Head of caudate nucleus (tissue), 42 donors: ENCODE data around the gene HOXA9.

Source experiments
- DNase-seq, 42 donors: peaks; one replicate each; pipeline versions ENCODE4 v3.0.0 to v3.0.0-alpha.2; 2020 to 2021; ENCODE audit warnings: mixed read lengths in 7 of 42
- intact Hi-C: fragments of 100-400 bp; cut with DNase I; formaldehyde crosslinking; loops from one replicate; pipeline ENCODE4 v1.15.0; 2022

HOXA9 gene

GRCh38 chr7:27128034-27128433 lies 37.3 kb downstream of the HOXA9 start:
- intact Hi-C loops = loop anchor here (10.0 kb wide), 1 partner anchor 273 kb away; no protein-coding TSS in a partner anchor
- DNase-seq = no peak

DNA sequence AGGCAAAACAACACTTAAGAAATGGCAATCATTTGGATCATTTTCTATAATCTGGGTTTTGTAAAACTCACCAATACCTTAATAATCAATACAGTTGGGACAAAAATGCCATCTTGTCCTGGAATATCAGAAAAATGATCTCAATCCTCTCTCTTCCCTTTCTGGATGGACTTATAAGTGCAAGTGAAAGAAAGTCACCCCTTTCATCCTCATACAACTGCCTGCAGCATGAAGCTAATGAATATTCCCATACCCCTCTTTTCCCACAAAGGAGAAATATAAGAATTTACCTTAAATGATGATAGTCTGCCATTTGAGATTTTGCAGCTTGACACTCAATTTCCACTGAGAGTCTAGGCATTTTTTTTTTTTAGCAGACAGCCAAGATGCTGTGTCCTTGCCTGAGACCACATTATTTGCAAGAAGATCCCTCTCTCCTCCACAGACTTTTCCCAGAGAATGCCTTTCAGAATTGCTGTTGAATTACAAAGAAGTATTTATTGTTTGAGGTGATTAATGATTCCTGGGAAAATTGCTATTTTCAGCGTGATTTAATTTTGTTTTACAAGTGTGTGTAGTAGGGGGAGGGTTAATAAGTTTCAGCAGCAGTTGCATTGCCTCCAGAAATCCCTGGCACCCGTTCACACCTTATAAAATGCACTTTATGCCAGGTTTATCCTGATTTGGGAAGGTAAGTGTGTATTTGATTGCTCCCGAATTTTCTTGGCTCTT lies 38.6 kb downstream of the HOXA9 start:
- no peak for DNase-seq
- intact Hi-C loops = loop anchor here (10.0 kb wide), 1 partner anchor 272 kb away; no protein-coding TSS in a partner anchor

- DNase-seq = no peak
- intact Hi-C loops = loop anchor here (10.0 kb wide), 1 partner anchor 271 kb away; no protein-coding TSS in a partner anchor
These were observed 39.3 kb downstream of the HOXA9 start for GRCh38 chr7:27125986-27126394.

GRCh38 chr7:27124902-27125689 lies 40.2 kb downstream of the HOXA9 start:
- intact Hi-C loops = loop anchor here (10.0 kb wide), 1 partner anchor 270 kb away; no protein-coding TSS in a partner anchor
- no peak for DNase-seq

- intact Hi-C loops = loop anchor here (10.0 kb wide), 1 partner anchor 269 kb away; no protein-coding TSS in a partner anchor
- DNase-seq = no peak
These were observed 41.0 kb downstream of the HOXA9 start for GRCh38 chr7:27124096-27124901.

GRCh38 chr7:27123477-27124053 lies 41.8 kb downstream of the HOXA9 start:
- intact Hi-C loops = loop anchor here (10.0 kb wide), 1 partner anchor 269 kb away; no protein-coding TSS in a partner anchor
- no peak for DNase-seq

GRCh38 chr7:27123007-27123476 lies 42.3 kb downstream of the HOXA9 start:
- intact Hi-C loops = loop anchor here (10.0 kb wide), 1 partner anchor 268 kb away; no protein-coding TSS in a partner anchor
- no peak for DNase-seq

DNA sequence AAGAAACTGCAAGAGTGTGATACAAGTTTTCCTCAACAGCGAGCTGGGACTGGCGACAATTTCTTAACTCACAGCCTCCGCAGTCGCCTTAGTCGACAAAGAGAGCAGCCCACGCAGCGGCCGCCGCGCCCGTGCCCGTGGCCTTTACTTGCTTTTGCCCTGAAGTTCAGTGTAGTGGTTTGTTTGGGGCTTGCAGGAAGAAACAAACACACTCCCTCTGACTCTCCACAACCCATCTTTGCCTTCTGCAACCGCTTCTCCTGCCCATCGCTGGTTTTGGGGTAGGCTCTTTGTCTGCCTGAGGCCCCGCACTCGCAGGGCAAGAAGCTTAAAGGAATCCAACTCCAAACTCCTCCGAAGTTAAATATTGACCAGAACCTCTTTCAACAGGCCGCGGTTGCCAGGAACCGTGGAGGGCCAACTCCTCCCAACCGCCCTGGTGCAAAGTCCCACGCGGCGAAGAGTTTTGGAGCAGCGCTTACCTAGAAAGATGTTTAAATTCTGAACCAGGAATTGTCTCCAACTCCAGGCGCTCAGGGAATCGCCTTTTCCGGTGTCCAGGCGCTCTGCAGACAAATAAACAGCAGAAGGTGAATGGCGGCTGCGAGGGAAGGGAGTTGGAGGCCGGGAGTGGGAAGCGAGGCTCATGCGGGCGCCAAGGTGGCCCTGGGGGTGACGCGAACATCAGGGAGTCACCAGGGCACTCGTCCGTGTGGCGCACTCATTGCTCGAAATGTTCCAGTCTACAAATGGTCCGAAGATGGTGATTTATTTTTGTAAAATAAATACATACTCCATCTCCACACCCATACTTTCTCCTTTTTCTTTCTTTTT lies 43.0 kb downstream of the HOXA9 start:
- DNase-seq = no peak
- intact Hi-C loops = loop anchor here (10.0 kb wide), 1 partner anchor 267 kb away; no protein-coding TSS in a partner anchor

GRCh38 chr7:27121684-27122076 lies 43.7 kb downstream of the HOXA9 start:
- intact Hi-C loops = loop anchor here (10.0 kb wide), 1 partner anchor 267 kb away; no protein-coding TSS in a partner anchor
- DNase-seq = no peak

GRCh38 chr7:27119412-27119911 lies 45.9 kb downstream of the HOXA9 start:
- intact Hi-C loops = no loop called here
- DNase-seq = no peak

DNA sequence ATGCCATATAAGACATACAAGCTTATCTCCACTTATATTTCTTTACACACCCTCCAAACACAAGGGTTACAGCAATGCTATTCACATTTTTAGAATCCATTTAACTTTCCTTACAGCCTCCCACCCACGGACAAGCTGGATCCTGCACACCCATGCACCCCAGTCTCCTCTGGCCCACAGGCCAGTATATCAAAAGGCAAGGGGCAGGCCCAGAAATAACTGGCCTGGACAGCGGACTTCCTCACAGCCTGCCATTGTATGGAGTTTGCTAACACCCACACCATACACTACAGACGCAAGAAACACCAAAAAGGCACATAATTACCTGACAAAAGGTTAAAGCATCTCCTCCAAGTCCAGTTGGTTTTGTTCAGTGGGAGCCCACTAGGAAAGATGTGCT lies 46.8 kb downstream of the HOXA9 start:
- intact Hi-C loops = no loop called here
- DNase-seq = no peak

- intact Hi-C loops = no loop called here
These were observed 47.3 kb downstream of the HOXA9 start for GRCh38 chr7:27117887-27118491.

DNA sequence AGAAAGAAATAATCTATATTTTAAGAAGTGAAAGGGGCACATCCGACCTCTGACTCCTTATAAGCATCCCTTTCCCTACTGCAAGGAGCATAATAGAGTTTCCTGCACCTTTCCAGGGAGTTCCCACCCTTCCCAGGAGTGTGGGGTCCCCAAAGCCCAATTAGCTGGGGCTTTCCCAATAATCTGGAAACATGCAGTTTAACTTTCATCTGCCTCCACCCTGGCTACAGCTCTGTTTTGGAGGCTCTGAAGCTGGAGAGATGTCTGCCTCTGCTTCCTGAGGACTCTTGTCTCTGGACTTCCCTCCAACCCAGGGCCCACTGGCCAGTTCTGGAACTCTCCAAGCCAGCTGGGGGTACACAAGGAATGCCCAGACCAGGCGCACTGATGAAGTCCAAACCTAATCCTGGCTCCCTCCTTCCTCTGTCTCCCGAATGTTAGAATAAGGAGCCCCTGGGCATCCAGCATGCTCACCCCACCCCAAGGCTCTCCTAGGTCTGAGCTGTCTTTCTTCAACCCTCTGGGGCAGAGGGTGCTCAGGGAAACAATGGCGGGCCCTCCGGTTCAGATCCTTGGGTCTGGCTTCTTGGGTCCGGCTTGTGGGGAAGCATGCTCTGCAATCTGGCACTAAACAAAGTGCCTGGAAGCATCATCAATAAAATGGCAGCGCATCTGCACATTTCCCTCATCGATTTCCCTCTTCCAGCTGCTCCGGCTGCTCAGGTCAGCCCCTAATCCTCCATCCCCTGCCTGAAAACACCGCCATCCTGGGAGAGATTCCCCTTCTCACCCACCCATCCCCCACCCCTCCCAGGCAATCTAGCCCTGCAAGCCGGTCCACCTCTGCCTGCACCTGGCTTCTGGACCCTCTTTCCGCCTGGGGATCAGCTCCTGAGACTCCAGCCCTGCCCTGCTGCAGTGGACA lies 48.1 kb downstream of the HOXA9 start:
- intact Hi-C loops = no loop called here

More at GRCh38 chr7:27117887-27118491, 47.3 kb downstream of the HOXA9 start:
- DNase-seq = no peak

DNA sequence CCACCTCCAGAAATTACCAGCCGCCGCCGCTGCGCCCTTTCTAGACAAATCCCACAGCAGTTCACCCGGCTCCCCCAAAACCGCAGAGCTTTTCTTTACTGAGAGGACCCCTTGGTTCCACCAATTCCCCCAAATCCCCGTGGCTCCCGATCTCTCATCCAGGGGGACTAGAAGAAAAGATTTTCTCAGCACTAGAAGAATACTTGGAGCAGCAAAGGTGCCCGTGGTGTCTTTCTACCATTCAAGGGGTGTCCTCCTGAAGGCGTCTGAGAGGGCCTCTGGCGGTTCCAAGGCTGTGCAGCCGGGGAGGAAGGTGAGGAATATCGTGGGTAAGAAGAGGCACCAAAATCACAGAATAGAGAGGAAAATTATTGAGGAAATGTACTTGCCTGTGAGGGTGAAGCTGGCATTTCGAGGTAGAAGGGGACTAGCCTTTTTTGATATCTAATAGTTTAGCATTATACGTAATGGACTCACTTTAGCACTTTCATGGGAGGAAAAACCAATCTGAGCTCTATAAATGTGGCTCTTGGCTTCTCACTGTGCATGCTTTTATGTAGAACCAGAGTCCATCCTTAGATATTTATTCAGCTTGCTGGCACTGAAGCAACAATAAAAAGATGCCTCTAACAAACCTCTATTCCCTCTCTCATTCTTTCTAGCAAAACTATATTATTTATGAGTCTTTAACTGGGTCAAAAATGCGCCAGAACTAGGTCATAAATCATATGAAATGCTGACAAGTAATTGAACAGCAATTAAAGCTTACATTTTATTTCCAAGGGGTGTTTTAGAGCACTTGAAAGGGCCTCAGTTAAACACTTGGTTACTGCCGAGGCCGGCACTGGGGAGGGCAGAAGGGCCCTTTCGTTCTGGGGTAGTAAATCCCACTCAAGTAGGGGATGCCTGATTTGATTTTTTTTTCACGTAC lies 49.0 kb downstream of the HOXA9 start:
- DNase-seq = no peak
- intact Hi-C loops = no loop called here

More for the DNA sequence above, 48.1 kb downstream of the HOXA9 start:
- DNase-seq = no peak
